CD4-positive, alpha-beta T cell treated with Interleukin-15 for 1 hour (primary cell): ENCODE data around the gene RNF112.

Experiments used
- DNase-seq: peaks from one replicate; pipeline ENCODE4 v3.0.0-alpha.2; 2020

Gene RNF112

GRCh38 chr17:19376811-19377210, 34.2 kb upstream of the RNF112 start:
- DNase-seq, result no peak

- peak; percentile 98 for DNase-seq
Observed at GRCh38 chr17:19377602-19378415, 33.2 kb upstream of the RNF112 start.

DNA sequence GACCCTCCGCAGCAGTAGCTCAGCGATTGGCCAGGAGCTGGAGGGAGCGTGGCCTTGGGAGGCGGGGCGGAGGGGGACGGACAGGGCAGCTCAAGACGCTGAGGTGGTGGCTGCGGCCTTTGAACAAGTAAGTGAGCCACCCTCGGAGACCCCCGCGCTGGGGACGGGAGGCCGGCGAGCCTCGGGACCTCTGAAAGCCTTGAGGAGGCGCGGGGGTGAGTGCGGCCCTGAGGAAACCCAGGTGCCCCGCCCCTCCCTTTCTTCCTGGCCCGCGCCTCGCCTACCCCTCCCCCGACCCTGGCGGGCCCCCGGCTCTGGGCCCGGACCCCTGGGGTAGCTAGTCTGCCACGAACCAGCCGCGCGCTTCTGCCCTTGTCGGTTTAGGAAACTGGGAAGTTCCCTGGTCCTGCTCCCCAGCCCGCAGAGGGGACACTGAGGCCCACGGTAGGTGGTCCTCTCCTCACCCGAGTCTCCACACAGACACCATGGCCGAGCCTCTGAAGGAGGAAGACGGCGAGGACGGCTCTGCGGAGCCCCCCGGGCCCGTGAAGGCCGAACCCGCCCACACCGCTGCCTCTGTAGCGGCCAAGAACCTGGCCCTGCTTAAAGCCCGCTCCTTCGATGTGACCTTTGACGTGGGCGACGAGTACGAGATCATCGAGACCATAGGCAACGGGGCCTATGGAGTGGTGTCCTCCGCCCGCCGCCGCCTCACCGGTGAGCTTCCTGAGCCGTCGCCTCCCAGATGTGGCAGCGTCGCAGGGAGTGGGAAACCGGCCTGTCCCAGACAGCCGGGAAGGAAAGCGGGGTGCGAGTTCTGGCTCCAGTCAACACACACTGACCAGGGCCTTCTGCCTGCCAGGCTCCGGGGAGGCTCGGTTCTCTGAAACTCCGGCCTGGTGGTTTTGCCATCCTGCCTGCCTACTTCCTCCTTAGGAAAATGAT, 32.3 kb upstream of the RNF112 start, which contains the start of gene MAPK7:
Gene MAPK7, plus strand, starts transcription at position 83 of the 945 bp plus-strand sequence. Its CDS starts 403 bp downstream, at position 486.
- no peak for DNase-seq

- no peak for DNase-seq
Observed at GRCh38 chr17:19379361-19380065, 31.5 kb upstream of the RNF112 start.

DNA sequence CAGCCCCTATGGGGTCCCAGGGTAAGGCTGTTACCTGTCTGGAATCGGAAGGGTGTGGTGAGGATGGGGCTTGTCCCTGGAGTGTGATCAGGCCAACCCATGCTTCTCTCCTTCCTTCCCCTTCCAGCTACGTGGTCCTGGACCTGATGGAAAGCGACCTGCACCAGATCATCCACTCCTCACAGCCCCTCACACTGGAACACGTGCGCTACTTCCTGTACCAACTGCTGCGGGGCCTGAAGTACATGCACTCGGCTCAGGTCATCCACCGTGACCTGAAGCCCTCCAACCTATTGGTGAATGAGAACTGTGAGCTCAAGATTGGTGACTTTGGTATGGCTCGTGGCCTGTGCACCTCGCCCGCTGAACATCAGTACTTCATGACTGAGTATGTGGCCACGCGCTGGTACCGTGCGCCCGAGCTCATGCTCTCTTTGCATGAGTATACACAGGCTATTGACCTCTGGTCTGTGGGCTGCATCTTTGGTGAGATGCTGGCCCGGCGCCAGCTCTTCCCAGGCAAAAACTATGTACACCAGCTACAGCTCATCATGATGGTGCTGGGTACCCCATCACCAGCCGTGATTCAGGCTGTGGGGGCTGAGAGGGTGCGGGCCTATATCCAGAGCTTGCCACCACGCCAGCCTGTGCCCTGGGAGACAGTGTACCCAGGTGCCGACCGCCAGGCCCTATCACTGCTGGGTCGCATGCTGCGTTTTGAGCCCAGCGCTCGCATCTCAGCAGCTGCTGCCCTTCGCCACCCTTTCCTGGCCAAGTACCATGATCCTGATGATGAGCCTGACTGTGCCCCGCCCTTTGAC, 30.3 kb upstream of the RNF112 start:
- no peak for DNase-seq

- no peak for DNase-seq
Observed at GRCh38 chr17:19381361-19381740, 29.7 kb upstream of the RNF112 start.

GRCh38 chr17:19381741-19382444, 29.1 kb upstream of the RNF112 start:
- DNase-seq, result no peak

DNA sequence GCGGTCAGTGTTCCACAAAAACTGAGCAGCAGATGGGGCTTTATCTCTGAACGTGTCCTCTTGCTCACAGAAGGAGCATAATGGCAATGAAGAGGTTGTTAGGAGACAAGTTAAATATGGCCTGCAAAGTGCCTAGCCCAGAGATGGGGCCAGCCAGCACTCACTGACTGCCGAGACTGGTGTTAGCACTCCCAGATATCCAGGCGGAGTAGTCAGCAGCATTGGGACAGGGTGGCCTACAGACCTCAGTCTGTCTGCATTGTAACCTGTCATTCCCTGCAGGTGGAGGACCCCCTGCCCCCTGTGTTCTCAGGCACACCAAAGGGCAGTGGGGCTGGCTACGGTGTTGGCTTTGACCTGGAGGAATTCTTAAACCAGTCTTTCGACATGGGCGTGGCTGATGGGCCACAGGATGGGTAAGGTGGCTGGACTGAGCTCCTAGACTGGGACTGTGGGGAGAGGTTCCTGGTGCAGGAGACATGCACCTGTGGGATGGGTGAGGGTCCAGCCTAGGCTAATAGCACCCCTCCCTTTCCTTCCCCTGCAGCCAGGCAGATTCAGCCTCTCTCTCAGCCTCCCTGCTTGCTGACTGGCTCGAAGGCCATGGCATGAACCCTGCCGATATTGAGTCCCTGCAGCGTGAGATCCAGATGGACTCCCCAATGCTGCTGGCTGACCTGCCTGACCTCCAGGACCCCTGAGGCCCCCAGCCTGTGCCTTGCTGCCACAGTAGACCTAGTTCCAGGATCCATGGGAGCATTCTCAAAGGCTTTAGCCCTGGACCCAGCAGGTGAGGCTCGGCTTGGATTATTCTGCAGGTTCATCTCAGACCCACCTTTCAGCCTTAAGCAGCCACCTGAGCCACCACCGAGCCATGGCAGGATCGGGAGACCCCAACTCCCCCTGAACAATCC, 28.2 kb upstream of the RNF112 start:
- no peak for DNase-seq

DNA sequence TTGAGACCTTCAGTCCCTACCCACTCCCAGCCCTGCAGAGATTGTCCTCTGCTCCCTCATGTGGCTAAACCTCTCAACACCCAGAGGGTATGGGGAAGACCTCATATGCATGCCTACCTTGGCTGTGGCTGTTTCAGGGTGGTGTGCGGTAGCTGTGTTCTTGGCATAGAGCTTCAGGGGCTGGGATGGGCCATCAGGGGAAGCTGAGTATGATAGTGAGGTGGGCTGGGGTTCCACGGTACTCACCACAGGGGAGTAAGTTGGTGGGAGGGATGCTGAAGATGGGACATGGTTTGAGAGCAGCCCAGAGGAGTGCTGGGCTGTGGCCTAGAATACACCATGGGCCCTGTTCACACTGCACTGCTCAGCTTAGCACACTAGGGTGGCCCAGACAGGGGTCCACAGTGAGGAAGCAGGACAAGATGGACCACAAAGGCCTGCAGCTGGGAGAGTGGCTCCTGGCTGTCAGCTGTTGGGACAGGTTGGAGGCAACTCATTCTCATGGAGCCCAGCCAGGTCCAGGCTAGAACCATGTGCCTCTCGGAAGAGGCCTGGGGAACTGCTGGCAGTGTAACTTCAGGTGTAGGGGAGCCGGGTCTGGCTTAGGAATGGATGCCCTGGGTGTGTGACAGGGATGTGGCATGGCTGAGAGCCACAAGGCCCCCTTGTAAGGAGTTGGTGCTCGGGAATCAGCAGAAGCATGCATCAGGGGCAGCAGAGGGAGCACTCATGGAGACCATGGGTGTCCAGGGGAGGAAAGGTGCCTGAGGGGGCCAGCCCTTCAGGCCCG, 27.2 kb upstream of the RNF112 start:
- DNase-seq, result no peak

DNA sequence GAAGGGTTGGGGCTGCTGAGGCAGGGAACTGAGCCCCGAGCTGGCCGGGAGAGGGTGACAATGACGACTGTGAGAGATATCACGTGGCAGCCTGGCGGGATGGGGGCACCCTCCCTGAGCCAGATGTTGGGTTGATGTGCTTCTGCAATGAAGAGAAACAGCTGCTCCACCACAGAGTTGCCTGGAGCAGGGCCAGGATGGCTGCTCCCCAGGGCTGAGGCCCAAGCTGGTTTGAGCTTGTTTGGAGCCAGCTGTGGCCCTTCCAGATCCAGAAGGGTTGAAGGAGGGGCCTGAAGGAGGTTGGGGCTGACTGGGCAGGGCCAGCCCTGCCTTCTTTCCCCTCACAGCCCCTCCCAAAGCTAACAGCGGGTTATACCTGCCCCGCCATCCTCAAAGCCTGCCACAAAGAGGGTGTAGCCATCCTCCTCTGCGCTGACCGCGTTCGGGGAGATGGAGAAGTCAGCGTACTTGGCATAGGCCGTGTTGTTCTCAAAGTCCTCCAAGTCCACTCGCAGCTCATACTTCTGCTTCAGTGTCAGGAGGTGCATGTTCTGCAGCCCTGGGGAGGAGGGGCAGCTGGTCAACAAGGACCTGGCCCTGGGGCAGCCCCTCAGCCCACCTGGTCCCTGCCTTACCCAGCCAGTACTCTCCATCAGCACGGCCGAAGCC, 26.2 kb upstream of the RNF112 start:
- DNase-seq, result peak; percentile 24

- DNase-seq, result no peak
Observed at GRCh38 chr17:19385521-19385983, 25.5 kb upstream of the RNF112 start.

- peak; percentile 79 for DNase-seq
Observed at GRCh38 chr17:19386051-19386929, 24.7 kb upstream of the RNF112 start.

GRCh38 chr17:19386974-19387920, 23.8 kb upstream of the RNF112 start, which contains the start of gene MFAP4:
Gene MFAP4 (minus strand): TSS chr17:19387190. CDS start chr17:19387155, 35 bp downstream.
- DNase-seq, result no peak

GRCh38 chr17:19387921-19388521, 23.0 kb upstream of the RNF112 start:
- DNase-seq, result no peak

DNA sequence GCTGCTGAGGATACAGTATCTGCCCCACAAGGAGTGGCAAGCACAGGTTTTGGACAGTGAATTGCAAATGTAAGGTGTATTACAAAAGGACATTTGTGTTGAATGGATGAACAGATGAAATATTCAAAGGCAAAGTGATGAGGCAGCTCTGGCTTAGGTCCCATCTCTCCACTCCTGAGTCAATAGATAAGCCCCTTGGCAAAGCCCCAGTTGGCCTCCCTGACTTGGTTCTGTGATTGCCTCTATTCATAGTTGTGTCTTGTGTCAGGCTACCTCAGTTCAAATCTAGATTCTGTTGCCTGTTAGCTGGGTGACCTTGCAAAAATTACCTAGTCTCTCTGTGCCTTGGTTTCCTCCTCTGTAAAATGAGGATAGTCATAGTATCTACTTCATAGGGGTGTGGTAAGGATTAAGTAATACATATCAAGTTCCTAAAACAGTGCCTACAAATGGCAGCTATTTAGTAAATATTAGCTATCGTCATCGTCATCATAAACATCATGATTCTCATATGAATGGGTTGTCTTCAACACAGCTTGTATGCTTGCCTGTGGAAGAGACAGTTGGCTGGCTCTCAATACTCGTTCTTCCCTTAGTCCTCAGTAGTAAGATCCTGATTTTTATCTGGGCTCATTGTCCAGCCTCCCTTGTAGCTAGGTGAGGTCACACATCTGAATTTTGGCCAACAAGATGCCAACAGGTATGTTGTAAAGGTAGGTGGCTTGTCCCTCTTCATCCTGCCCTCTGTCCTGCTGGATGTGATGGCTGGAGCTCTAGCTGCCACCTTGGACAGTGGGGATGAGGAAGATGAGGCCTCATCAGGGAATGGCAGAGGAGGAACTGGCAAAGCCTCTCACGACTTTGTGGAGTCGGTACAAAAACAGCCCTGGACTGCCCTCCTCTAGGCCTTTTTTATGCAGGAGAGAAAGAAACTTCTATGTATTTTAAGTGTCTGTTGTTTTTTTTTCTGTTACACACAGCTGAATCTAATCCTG, 21.9 kb upstream of the RNF112 start:
- DNase-seq, result no peak
